HL-60 (cell line): ENCODE results near the gene LRRC8D.

ENCODE experiments used
- DNase-seq, 2 experiments: peaks; one replicate each; pipeline ENCODE4 v3.0.0-alpha.2; 2010 to 2020; ENCODE audit warnings: low read depth in 1 of 2, low spot score in 1 of 2
- H3K27ac ChIP-seq: fragments of 250-450 bp; sonication (Bioruptor Pico); replicated peaks from 2 replicates; pipeline ENCODE4 v1.5.1; 2020; ENCODE audit warnings: mild to moderate bottlenecking, moderate library complexity
- H3K27me3 ChIP-seq: fragments of 250-450 bp; sonication (Bioruptor Pico); 2 replicates; pipeline ENCODE4 v1.5.1; 2021; ENCODE audit warnings: mild to moderate bottlenecking, moderate library complexity; ENCODE audit not compliant: insufficient read depth, poor library complexity, severe bottlenecking
- H3K4me3 ChIP-seq: replicated peaks from 2 replicates; pipeline ENCODE4 v1.5.1; 2011; ENCODE audit warnings: mild to moderate bottlenecking, control low read depth, low read length; ENCODE audit not compliant: insufficient read depth
- GABPA ChIP-seq: IDR thresholded peaks from 2 replicates; pipeline ENCODE4 v1.6.1; 2012; ENCODE audit warnings: low read depth
- POLR2AphosphoS5 ChIP-seq: IDR thresholded peaks from 2 replicates; pipeline ENCODE4 v1.6.1; 2012; ENCODE audit warnings: low read depth
- SPI1 ChIP-seq: IDR thresholded peaks from 2 replicates; pipeline ENCODE4 v1.6.1; 2012; ENCODE audit warnings: low read depth, mild to moderate bottlenecking, borderline replicate concordance
- TF ChIP-seq, protein P1 (sequence below): IDR thresholded peaks from 2 replicates; pipeline ENCODE4 v1.6.1; 2012; ENCODE audit warnings: low read depth; ENCODE audit not compliant: insufficient replicate concordance
- TF ChIP-seq, protein P2 (sequence below): IDR thresholded peaks from one replicate; pipeline ENCODE4 v1.5.1; 2011; ENCODE audit warnings: low read length, control low read depth, inconsistent platforms; ENCODE audit not compliant: insufficient read depth

LRRC8D gene

DNA sequence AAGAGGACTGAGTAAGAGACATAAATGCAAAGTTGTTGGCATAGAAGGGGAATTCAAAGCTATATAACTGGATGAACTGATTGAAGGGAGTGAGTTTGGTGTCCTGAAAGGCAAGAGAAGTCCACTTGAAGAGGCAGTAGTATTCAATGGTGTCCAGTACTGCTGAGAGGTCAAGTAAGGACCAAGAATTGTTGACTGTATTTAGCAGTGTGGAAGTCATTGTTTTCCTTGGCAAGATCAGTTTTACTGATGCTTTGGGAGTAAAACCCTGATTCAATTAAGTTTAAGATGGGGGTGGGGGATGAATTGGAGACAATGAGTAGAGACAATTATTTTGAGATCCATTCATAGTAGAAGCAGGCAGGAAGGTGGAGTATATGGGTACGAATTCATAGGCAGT, 5.8 kb upstream of the LRRC8D start:
- peak overlapping the region; percentile 61 for H3K27ac ChIP-seq
- TF ChIP-seq, protein P1, sequence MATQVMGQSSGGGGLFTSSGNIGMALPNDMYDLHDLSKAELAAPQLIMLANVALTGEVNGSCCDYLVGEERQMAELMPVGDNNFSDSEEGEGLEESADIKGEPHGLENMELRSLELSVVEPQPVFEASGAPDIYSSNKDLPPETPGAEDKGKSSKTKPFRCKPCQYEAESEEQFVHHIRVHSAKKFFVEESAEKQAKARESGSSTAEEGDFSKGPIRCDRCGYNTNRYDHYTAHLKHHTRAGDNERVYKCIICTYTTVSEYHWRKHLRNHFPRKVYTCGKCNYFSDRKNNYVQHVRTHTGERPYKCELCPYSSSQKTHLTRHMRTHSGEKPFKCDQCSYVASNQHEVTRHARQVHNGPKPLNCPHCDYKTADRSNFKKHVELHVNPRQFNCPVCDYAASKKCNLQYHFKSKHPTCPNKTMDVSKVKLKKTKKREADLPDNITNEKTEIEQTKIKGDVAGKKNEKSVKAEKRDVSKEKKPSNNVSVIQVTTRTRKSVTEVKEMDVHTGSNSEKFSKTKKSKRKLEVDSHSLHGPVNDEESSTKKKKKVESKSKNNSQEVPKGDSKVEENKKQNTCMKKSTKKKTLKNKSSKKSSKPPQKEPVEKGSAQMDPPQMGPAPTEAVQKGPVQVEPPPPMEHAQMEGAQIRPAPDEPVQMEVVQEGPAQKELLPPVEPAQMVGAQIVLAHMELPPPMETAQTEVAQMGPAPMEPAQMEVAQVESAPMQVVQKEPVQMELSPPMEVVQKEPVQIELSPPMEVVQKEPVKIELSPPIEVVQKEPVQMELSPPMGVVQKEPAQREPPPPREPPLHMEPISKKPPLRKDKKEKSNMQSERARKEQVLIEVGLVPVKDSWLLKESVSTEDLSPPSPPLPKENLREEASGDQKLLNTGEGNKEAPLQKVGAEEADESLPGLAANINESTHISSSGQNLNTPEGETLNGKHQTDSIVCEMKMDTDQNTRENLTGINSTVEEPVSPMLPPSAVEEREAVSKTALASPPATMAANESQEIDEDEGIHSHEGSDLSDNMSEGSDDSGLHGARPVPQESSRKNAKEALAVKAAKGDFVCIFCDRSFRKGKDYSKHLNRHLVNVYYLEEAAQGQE = no peak
- TF ChIP-seq GABPA (no peak), POLR2AphosphoS5 (no peak), SPI1 (no peak)
- TF ChIP-seq, protein P2, sequence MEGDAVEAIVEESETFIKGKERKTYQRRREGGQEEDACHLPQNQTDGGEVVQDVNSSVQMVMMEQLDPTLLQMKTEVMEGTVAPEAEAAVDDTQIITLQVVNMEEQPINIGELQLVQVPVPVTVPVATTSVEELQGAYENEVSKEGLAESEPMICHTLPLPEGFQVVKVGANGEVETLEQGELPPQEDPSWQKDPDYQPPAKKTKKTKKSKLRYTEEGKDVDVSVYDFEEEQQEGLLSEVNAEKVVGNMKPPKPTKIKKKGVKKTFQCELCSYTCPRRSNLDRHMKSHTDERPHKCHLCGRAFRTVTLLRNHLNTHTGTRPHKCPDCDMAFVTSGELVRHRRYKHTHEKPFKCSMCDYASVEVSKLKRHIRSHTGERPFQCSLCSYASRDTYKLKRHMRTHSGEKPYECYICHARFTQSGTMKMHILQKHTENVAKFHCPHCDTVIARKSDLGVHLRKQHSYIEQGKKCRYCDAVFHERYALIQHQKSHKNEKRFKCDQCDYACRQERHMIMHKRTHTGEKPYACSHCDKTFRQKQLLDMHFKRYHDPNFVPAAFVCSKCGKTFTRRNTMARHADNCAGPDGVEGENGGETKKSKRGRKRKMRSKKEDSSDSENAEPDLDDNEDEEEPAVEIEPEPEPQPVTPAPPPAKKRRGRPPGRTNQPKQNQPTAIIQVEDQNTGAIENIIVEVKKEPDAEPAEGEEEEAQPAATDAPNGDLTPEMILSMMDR = no peak
- H3K27me3 ChIP-seq = no peaks in the 10 kb centered on the region
- H3K4me3 ChIP-seq = no peak overlapping the region
- DNase-seq = no peak

DNA sequence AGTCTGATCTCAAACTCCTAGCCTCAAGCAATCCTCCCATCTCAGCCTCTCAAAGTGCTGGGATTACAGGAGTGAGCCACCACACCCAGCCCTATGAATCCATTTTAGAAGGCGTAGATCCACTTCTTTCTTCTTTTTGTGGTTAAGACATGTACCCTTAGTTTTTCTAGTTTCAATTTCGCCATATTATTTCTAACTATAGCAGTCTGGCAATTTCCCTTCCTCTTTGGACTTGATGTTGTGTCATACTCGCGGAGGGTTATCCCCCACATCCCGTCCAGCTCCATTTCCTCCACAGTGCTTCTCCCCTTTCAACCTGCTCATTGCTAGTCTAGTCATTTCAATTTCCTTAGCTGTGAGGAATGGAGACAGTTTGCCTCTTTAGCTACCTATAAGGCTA, 5.2 kb upstream of the LRRC8D start:
- Histone ChIP-seq H3K27ac (peak overlapping the region; percentile 61), H3K27me3 (no peaks in the 10 kb centered on the region), H3K4me3 (no peak overlapping the region)
- DNase-seq = peak; percentile 88 to 94
- TF ChIP-seq, protein P1 = no peak
- TF ChIP-seq SPI1 (peak; percentile 86), POLR2AphosphoS5 (peak; percentile 53; the same call in 1 of the 2 replicates)

DNA sequence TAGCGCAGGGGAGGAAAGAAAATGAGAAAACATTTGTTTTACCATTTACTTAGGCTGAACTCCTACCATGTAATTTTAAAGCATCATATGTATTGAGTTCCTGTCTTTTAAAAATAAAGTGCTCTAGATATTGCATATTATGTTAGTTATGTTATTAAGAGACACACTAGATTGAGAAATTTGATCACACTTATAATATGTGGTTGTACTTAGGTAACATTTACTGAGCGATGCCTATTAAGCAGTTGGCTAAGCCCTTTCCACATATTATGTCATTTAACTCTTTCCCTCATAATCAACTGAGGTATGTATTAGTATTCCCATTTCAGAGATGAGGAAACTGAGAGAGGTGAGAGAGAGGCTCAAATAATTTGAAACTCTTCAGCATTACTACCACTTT, 4.5 kb upstream of the LRRC8D start:
- peak in 1 of 2 experiments; percentile 80 for DNase-seq
- H3K27ac ChIP-seq = peak overlapping the region; percentile 61
- TF ChIP-seq, protein P2 = no peak
- no peak for TF ChIP-seq GABPA
- TF ChIP-seq SPI1 = no peak
- TF ChIP-seq POLR2AphosphoS5 = no peak
- TF ChIP-seq, protein P1 = no peak

More for the DNA sequence above, 4.5 kb upstream of the LRRC8D start:
- H3K27me3 ChIP-seq = no peaks in the 10 kb centered on the region
- H3K4me3 ChIP-seq = no peak overlapping the region
